Measurements from ENCODE around the gene RPL28. TPM values are rescaled to one million over a fixed set of nuclear protein-coding genes. Genes with fewer than 3 reads are reported as not detected.
"Not testable (repeated sequence)": the region's sequence is repeated elsewhere in the genome, so short reads cannot be mapped to it uniquely, and the experiment has no call there.

The RPL28 gene
- total RNA-seq, 1 experiment from 2014 or later = 836 TPM

DNA sequence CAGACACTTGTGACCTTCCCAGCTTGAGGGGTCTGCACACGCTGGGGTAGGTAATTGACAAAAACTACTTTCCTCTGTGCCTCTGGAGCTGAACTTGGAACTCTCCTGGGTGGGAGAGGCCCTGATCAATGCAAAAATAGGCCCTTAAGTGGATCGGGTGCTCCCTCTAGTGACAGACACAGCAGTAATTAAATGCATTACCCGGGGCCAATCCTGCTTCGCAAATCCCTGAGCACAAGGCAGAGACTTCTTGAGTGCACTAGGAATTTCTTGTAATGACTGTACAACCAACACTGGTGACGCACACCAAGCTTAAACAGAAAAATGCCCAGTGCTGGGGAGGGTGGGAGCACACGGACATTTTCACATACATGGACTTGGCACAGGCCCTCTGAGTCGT is 32.5 kb downstream of the RPL28 start:
- H3F3A ChIP-seq (ENCODE audit: low read length, unreplicated experiment) = no peaks in the 10 kb centered on the region
- intact Hi-C loops (cut with micrococcal nuclease) = loop anchor here (1.0 kb wide), 3 partner anchors 126 to 277 kb away; no protein-coding TSS in a partner anchor
- H3K4me3 ChIP-seq (ENCODE audit: low read length) = no peak overlapping the region
- no peaks in the 10 kb centered on the region for H4K20me1 ChIP-seq (ENCODE audit: low read length)
- ChIA-PET POLR2A (ENCODE audit: unreplicated experiment) (no interaction called here), CTCF (interaction anchor here (0.7 to 0.9 kb wide), 2 partner anchors 8 to 43 kb away, joined by 3 read pairs; partner anchors contain the start of gene ISOC2)
- no peaks in the 10 kb centered on the region for H3K36me3 ChIP-seq (ENCODE audit: low read depth, low read length)
- no TSS peak for BruUV-seq (replicated peaks)
- no peak overlapping the region for H3K4me2 ChIP-seq (ENCODE audit: low read length)
- DNase-seq (peak; percentile 93), ATAC-seq (peak; percentile 96)
- TF ChIP-seq, protein P1, sequence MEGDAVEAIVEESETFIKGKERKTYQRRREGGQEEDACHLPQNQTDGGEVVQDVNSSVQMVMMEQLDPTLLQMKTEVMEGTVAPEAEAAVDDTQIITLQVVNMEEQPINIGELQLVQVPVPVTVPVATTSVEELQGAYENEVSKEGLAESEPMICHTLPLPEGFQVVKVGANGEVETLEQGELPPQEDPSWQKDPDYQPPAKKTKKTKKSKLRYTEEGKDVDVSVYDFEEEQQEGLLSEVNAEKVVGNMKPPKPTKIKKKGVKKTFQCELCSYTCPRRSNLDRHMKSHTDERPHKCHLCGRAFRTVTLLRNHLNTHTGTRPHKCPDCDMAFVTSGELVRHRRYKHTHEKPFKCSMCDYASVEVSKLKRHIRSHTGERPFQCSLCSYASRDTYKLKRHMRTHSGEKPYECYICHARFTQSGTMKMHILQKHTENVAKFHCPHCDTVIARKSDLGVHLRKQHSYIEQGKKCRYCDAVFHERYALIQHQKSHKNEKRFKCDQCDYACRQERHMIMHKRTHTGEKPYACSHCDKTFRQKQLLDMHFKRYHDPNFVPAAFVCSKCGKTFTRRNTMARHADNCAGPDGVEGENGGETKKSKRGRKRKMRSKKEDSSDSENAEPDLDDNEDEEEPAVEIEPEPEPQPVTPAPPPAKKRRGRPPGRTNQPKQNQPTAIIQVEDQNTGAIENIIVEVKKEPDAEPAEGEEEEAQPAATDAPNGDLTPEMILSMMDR (conservative IDR thresholded peaks at IDR 0.05; ENCODE audit: low read depth, low read length) = peak; percentile 97
- TF ChIP-seq EZH2 (IDR thresholded peaks at IDR 0.05; ENCODE audit: low read length, unreplicated experiment) = no peak
- no peaks in the 10 kb centered on the region for H3K27me3 ChIP-seq (ENCODE audit: low read length)
- H2AFZ ChIP-seq (ENCODE audit: low read length) = no peak overlapping the region
- H3K27ac ChIP-seq (ENCODE audit: low read length) = no peak overlapping the region
- no peaks in the 10 kb centered on the region for H3K9me3 ChIP-seq (ENCODE audit: low read length)
- no peak overlapping the region for H3K9ac ChIP-seq (ENCODE audit: low read length)
- no peaks in the 10 kb centered on the region for H3K9me2 ChIP-seq (replicated peaks; ENCODE audit: low read length)
- no peaks in the 10 kb centered on the region for H3K79me2 ChIP-seq (ENCODE audit: low read length)
- no peaks in the 10 kb centered on the region for H3K4me1 ChIP-seq (ENCODE audit: insufficient read depth, low read length)

DNA sequence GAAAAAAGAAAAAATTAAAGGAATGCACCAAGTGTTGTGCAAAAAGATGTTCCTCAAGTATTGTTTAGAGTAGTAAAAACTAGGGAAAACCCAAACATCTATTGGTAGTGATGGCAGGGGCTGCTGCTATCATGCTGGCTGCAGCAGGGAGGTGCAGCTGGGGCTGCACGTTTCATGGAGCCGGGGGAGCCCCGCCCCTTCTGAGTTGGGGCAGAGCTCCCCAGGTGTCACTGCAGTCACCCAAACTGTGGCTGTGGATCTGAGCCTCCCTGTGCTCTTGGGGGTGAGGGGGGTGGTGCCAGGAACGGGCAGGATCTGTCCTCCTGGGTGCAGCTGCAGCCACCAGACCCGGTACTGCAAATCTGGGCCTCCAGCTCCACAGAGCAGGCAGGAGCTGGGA is 33.4 kb downstream of the RPL28 start:
- Histone ChIP-seq H3K4me1 (ENCODE audit: insufficient read depth, low read length) (no peaks in the 10 kb centered on the region), H3K4me2 (ENCODE audit: low read length) (no peak overlapping the region), H3F3A (ENCODE audit: low read length, unreplicated experiment) (no peaks in the 10 kb centered on the region), H3K9me3 (ENCODE audit: low read length) (no peaks in the 10 kb centered on the region), H2AFZ (ENCODE audit: low read length) (no peak overlapping the region), H3K27me3 (ENCODE audit: low read length) (0 out of 2 replicates have a peak, but pooled peaks cover 4% of the 10 kb centered on the region), H3K79me2 (ENCODE audit: low read length) (no peaks in the 10 kb centered on the region), H3K9me2 (replicated peaks; ENCODE audit: low read length) (no peaks in the 10 kb centered on the region), H3K27ac (ENCODE audit: low read length) (no peak overlapping the region), H3K4me3 (ENCODE audit: low read length) (no peak overlapping the region), H3K36me3 (ENCODE audit: low read depth, low read length) (no peaks in the 10 kb centered on the region), H3K9ac (ENCODE audit: low read length) (no peak overlapping the region), H4K20me1 (ENCODE audit: low read length) (no peaks in the 10 kb centered on the region)
- BruUV-seq (replicated peaks) = no TSS peak
- POLR2A ChIA-PET (ENCODE audit: unreplicated experiment) = no interaction called here
- intact Hi-C loops (cut with micrococcal nuclease) = no loop called here
- CTCF ChIA-PET = no interaction called here
- TF ChIP-seq, protein P1 (conservative IDR thresholded peaks at IDR 0.05; ENCODE audit: low read depth, low read length) = no peak
- TF ChIP-seq EZH2phosphoT487 (IDR thresholded peaks at IDR 0.05; ENCODE audit: borderline replicate concordance, low read length) = no peak
- no peak for TF ChIP-seq EZH2 (IDR thresholded peaks at IDR 0.05; ENCODE audit: low read length, unreplicated experiment)
- no peak for ATAC-seq
- no peak for DNase-seq

DNA sequence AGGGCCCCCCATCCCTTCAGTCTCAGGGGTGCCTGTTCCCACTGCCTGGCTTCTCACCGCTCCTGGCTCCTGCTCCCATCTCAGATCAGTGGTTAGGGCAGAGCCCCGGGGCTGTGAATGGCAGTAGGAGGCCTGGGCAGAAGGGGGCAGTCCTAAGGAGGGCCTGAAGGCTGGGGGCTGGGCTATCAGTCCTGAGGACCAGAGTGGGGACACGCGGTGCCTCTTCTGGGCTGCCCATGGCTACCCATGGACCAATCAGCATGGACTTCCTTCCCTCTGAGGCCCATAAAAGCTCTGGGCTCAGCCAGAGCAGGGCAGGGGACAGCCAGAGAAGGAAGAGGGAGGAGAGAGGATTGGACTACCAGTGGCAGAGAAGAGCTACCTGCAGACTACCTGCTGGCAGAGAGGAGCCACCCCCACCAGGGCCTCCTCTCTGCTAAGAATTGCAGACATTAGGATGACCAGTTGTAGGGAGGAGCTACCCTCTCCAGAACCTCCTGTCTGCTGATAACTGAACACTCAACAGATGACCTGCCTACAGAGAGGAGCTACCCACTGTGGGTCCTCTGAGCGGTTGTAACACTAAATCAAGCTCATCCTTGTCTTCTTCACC is 34.0 kb downstream of the RPL28 start:
- Histone ChIP-seq H3K36me3 (ENCODE audit: low read depth, low read length) (no peaks in the 10 kb centered on the region), H4K20me1 (ENCODE audit: low read length) (no peaks in the 10 kb centered on the region), H2AFZ (ENCODE audit: low read length) (no peak overlapping the region), H3K27ac (ENCODE audit: low read length) (no peak overlapping the region), H3K4me2 (ENCODE audit: low read length) (no peak overlapping the region), H3K79me2 (ENCODE audit: low read length) (no peaks in the 10 kb centered on the region), H3K9me2 (replicated peaks; ENCODE audit: low read length) (no peaks in the 10 kb centered on the region), H3K9ac (ENCODE audit: low read length) (no peak overlapping the region), H3K9me3 (ENCODE audit: low read length) (no peaks in the 10 kb centered on the region), H3K4me1 (ENCODE audit: insufficient read depth, low read length) (no peaks in the 10 kb centered on the region), H3F3A (ENCODE audit: low read length, unreplicated experiment) (no peaks in the 10 kb centered on the region), H3K4me3 (ENCODE audit: low read length) (no peak overlapping the region), H3K27me3 (ENCODE audit: low read length) (peaks cover 9% of the 10 kb centered on the region; the same call in 1 of the 2 replicates)
- DNase-seq (no peak), ATAC-seq (no peak)
- POLR2A ChIA-PET (ENCODE audit: unreplicated experiment) = no interaction called here
- intact Hi-C loops (cut with micrococcal nuclease) = no loop called here
- BruUV-seq (replicated peaks) = no TSS peak
- CTCF ChIA-PET = no interaction called here
- TF ChIP-seq EZH2phosphoT487 (IDR thresholded peaks at IDR 0.05; ENCODE audit: borderline replicate concordance, low read length) (no peak), EZH2 (IDR thresholded peaks at IDR 0.05; ENCODE audit: low read length, unreplicated experiment) (no peak)
- TF ChIP-seq, protein P1 (conservative IDR thresholded peaks at IDR 0.05; ENCODE audit: low read depth, low read length) = no peak

DNA sequence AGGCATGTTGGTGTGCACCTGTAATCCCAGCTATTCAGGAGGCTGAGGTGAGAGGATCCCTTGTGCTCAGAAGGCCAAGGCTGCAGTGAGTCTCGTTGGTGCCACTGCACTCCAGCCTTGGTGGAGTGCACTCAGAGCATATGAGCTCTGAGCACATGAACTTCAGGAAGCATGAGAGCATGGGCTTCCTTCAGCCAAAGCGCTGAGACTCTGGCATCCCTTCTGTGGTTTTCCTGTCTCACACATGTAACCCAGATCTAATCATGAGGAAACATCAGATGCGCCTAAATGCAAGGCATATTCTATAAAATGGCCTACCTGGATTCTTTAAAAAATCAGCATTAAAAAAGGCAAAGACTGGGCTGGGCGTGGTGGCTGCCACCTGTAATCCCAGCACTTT is 35.5 kb downstream of the RPL28 start:
- H2AFZ ChIP-seq (ENCODE audit: low read length); H3K9ac ChIP-seq (ENCODE audit: low read length); CTCF ChIA-PET; DNase-seq; H3F3A ChIP-seq (ENCODE audit: low read length, unreplicated experiment); H3K9me2 ChIP-seq (replicated peaks; ENCODE audit: low read length); H3K79me2 ChIP-seq (ENCODE audit: low read length); intact Hi-C loops (cut with micrococcal nuclease); H4K20me1 ChIP-seq (ENCODE audit: low read length); H3K4me2 ChIP-seq (ENCODE audit: low read length); H3K4me1 ChIP-seq (ENCODE audit: insufficient read depth, low read length); H3K4me3 ChIP-seq (ENCODE audit: low read length); H3K36me3 ChIP-seq (ENCODE audit: low read depth, low read length); ATAC-seq; H3K27ac ChIP-seq (ENCODE audit: low read length); POLR2A ChIA-PET (ENCODE audit: unreplicated experiment); H3K9me3 ChIP-seq (ENCODE audit: low read length); BruUV-seq (replicated peaks): not testable (repeated sequence)
- peaks cover 17% of the 10 kb centered on the region; the same call in 1 of the 2 replicates for H3K27me3 ChIP-seq (ENCODE audit: low read length)
